Memory B cell (primary cell): ENCODE data around the gene CTF1.
"Not testable (repeated sequence)": the region's sequence is repeated elsewhere in the genome, so short reads cannot be mapped to it uniquely, and the experiment has no call there.

Experiments used
- ATAC-seq: fragments of 150-1000 bp; cut with Tn5 transposase; 2 replicates; pipeline ENCODE4 v1.10.0; 2021; ENCODE audit warnings: low read depth, mild to moderate bottlenecking, moderate library complexity
- DNase-seq, 2 donors: peaks; one replicate each; pipeline ENCODE4 v3.0.0; 2022; ENCODE audit warnings: low spot score in 2 of 2
- H3K27ac Mint-ChIP-seq: one replicate; pipeline ENCODE4 v1.8.0; 2022; ENCODE audit warnings: mild to moderate bottlenecking, moderate library complexity, mixed read lengths
- H3K27me3 Mint-ChIP-seq: one replicate; pipeline ENCODE4 v1.8.0; 2022; ENCODE audit warnings: mixed read lengths
- H3K36me3 Mint-ChIP-seq: one replicate; pipeline ENCODE4 v1.8.0; 2022; ENCODE audit warnings: mild to moderate bottlenecking, mixed read lengths
- H3K4me1 Mint-ChIP-seq: one replicate; pipeline ENCODE4 v1.8.0; 2022; ENCODE audit warnings: mixed read lengths
- H3K4me3 Mint-ChIP-seq: one replicate; pipeline ENCODE4 v1.8.0; 2022; ENCODE audit warnings: mild to moderate bottlenecking, moderate library complexity, mixed read lengths
- H3K9me3 Mint-ChIP-seq: one replicate; pipeline ENCODE4 v1.8.0; 2022; ENCODE audit warnings: mixed read lengths

Gene CTF1

DNA sequence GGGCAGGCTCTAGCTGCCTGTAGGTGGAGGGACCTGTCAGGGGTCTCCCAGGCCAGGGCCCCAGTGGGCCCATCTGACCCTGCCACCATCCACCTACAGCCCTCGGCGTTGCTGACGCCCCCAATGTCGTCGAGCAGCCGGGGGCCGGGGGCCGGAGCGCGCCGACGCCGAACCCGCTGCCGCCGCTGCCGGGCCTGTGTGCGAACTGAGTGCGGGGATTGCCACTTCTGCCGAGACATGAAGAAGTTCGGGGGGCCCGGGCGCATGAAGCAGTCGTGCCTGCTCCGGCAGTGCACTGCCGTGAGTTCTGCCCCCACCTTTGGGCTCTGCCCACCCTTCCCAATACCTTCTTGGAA is 29.2 kb downstream of the CTF1 start:
- H3K9me3 Mint-ChIP-seq, result no peaks in the 10 kb centered on the region
- H3K36me3 Mint-ChIP-seq, result peaks cover 4% of the 10 kb centered on the region
- peaks cover 26% of the 10 kb centered on the region for H3K4me1 Mint-ChIP-seq
- ATAC-seq (no peak), DNase-seq (no peak)
- no peak overlapping the region for H3K4me3 Mint-ChIP-seq
- no peak overlapping the region for H3K27ac Mint-ChIP-seq
- no peaks in the 10 kb centered on the region for H3K27me3 Mint-ChIP-seq

- no peak for ATAC-seq
- peaks cover 8% of the 10 kb centered on the region for H3K36me3 Mint-ChIP-seq
- peak overlapping the region; percentile 29 for H3K27ac Mint-ChIP-seq
- H3K27me3 Mint-ChIP-seq, result no peaks in the 10 kb centered on the region
- H3K4me1 Mint-ChIP-seq, result peaks cover 21% of the 10 kb centered on the region
- H3K4me3 Mint-ChIP-seq, result no peak overlapping the region
- no peaks in the 10 kb centered on the region for H3K9me3 Mint-ChIP-seq
- DNase-seq, result no peak
Observed at GRCh38 chr16:30925995-30926811, 29.8 kb downstream of the CTF1 start.

DNA sequence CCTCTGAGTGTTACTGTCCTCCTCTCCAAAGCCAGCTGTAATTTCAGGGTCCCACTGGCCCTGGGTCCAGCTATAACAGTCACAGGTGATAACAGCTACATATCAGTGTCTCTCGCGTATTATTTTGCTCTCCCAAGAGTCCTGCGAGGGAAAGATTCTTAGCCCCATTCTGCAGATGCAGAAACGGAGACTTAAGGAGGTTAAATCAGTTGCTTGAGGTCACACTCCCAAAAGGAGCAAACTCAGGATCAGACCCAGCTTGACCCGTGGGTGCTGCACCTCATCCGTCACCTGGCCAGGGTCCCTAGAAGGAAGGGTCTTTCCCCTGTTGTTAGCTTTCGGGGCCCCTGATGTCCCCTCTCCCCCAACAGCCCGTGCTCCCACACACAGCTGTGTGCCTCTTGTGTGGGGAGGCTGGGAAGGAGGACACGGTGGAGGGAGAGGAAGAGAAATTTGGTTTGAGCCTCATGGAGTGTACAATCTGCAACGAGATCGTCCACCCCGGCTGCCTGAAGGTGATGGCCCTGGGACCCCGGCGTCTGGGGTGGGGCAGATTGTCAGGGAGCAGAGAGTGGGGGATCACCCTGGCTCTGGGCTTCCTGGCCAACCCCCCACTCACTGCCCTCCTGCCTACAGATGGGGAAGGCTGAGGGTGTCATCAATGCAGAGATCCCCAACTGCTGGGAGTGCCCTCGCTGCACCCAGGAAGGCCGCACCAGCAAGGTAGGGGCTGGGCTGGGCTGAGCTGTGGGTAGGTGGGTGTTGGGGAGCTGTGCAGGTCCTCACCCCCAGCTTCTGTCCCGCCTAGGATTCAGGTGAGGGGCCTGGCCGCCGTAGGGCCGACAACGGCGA is 30.7 kb downstream of the CTF1 start:
- peaks cover 9% of the 10 kb centered on the region for H3K36me3 Mint-ChIP-seq
- peaks cover 21% of the 10 kb centered on the region for H3K4me1 Mint-ChIP-seq
- no peak for DNase-seq
- no peak for ATAC-seq
- peak overlapping the region; percentile 29 for H3K27ac Mint-ChIP-seq
- no peak overlapping the region for H3K4me3 Mint-ChIP-seq
- no peaks in the 10 kb centered on the region for H3K9me3 Mint-ChIP-seq
- no peaks in the 10 kb centered on the region for H3K27me3 Mint-ChIP-seq

DNA sequence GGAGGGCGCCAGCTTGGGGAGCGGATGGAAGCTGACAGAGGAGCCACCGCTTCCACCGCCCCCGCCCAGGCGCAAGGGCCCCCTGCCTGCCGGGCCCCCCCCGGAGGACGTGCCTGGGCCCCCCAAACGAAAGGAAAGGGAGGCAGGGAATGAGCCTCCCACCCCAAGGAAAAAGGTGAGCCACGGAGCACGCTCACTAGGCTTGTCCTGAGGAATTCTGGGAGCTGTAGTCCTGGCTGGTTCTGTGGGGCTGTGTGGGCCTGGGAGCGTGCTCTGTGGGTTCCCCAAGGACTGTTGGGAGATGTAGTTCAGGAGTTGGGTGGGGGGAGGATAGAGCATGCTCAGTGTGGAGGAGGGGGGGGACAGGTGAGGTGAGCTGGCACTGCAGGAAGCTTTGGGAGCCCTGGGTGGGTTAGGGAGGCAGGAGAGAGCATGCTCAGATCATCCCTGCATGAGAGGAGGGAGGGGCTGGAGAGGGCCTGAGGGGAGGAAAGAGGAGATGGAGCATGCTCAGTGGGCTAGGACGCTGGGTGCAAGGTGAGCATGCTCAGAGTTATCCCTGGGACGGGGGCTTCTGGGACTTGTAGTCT is 31.5 kb downstream of the CTF1 start:
- H3K36me3 Mint-ChIP-seq, result peaks cover 14% of the 10 kb centered on the region
- ATAC-seq, result peak; percentile 9
- H3K4me3 Mint-ChIP-seq, result no peak overlapping the region
- H3K27ac Mint-ChIP-seq, result no peak overlapping the region
- peaks cover 21% of the 10 kb centered on the region for H3K4me1 Mint-ChIP-seq
- no peak for DNase-seq
- H3K27me3 Mint-ChIP-seq, result no peaks in the 10 kb centered on the region
- H3K9me3 Mint-ChIP-seq, result no peaks in the 10 kb centered on the region

GRCh38 chr16:30928390-30928789 is 32.0 kb downstream of the CTF1 start:
- H3K4me3 Mint-ChIP-seq, result no peak overlapping the region
- no peak overlapping the region for H3K27ac Mint-ChIP-seq
- H3K27me3 Mint-ChIP-seq, result no peaks in the 10 kb centered on the region
- peaks cover 21% of the 10 kb centered on the region for H3K4me1 Mint-ChIP-seq
- no peak for ATAC-seq
- H3K9me3 Mint-ChIP-seq, result no peaks in the 10 kb centered on the region
- DNase-seq, result no peak
- H3K36me3 Mint-ChIP-seq, result peaks cover 14% of the 10 kb centered on the region

DNA sequence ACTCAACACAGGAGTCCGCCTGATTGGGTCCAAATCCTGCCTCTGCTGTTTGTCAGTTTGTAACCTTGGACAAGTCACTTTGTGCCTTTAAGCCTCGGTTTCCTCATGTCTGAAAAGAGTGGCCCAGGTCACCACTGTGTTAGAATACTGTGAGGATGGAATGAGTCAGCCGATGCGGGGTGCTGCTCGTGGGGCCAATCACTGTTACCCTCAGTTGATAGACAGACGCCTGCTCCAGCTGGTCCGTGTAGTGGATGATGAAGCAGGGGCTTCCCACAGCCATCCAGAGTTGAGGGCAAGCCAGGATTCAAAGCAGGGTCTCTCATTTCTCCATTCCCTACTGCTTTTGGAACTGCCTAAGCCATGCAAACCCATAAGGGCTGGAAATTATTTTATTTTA is 32.8 kb downstream of the CTF1 start:
- no peak overlapping the region for H3K27ac Mint-ChIP-seq
- no peaks in the 10 kb centered on the region for H3K9me3 Mint-ChIP-seq
- no peak overlapping the region for H3K4me3 Mint-ChIP-seq
- H3K4me1 Mint-ChIP-seq, result peaks cover 21% of the 10 kb centered on the region
- H3K27me3 Mint-ChIP-seq, result no peaks in the 10 kb centered on the region
- H3K36me3 Mint-ChIP-seq, result peaks cover 14% of the 10 kb centered on the region
- ATAC-seq (no peak), DNase-seq (no peak)

- ATAC-seq (no peak), DNase-seq (no peak)
- H3K36me3 Mint-ChIP-seq, result peaks cover 14% of the 10 kb centered on the region
- H3K4me1 Mint-ChIP-seq, result peaks cover 17% of the 10 kb centered on the region
- H3K9me3 Mint-ChIP-seq, result no peaks in the 10 kb centered on the region
- no peaks in the 10 kb centered on the region for H3K27me3 Mint-ChIP-seq
- H3K27ac Mint-ChIP-seq, result no peak overlapping the region
- no peak overlapping the region for H3K4me3 Mint-ChIP-seq
Observed at GRCh38 chr16:30930160-30930571, 33.8 kb downstream of the CTF1 start.

DNA sequence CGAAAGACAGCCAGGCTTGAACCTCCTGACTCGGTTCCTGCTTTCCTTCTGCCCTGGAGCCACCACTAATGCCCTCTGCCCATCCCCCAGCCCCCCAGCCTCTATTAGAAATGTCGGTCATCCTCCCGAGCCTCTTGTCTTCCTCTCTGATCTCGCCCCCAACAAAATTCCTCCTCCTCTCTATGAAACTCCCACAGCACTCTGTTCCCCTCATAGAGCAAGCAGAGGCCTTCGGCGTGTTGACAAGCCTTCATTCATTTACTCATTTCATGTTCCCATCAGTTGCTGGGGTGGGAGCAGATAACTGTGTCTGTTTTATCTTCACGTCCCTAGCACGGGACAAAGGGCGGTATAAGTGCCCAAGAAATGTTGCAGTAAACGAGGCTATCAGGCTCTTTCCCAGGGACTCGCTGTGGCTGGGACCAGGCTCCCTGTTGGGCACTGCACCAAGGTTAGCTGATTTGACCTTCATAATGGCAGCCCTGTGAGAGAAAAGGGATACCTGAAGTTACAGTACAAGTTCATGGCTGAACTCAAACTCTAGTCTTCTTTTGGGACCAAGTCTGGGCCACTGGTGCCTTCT is 34.7 kb downstream of the CTF1 start:
- H3K27ac Mint-ChIP-seq, result peak overlapping the region; percentile 17
- H3K27me3 Mint-ChIP-seq, result no peaks in the 10 kb centered on the region
- peaks cover 17% of the 10 kb centered on the region for H3K4me1 Mint-ChIP-seq
- DNase-seq (no peak), ATAC-seq (no peak)
- peaks cover 14% of the 10 kb centered on the region for H3K36me3 Mint-ChIP-seq
- no peak overlapping the region for H3K4me3 Mint-ChIP-seq
- no peaks in the 10 kb centered on the region for H3K9me3 Mint-ChIP-seq

DNA sequence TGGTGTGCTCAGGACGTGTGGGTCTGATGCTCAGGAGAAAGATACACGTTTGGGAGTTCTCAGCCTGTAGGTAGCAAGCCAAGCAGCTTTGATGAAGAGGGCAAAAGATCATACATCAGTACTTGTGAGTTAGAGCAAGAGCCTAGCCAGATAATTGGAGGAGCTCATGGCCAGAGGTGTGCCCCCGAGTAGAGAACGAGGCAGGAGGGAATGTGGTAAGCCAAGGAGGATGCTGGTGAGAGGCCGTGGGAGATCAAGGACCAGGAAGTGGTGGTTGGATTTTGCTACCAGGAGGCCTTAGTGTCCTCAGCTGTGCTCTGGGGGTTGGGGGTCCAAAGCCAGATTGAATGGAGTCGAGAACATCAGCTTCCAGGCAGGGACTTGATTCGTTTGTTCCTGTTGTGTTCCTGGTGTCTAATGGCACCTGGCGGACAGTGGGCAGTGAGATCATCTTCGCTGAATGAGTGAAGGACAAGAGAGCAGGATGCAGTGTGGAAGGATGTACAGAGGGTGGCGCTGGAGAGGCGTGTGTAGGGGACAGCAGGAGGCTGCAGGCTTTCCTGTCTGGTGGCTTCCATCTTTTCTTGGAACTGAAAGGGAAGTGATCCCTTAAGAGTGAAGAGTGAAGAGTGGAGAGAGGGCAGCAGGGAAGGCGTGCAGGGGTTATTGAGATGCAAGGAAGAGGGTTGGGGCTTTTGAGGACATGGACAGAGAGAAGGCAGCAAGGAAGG is 38.6 kb downstream of the CTF1 start:
- Mint-ChIP-seq H3K9me3 (no peaks in the 10 kb centered on the region), H3K27ac (no peak overlapping the region), H3K27me3 (no peaks in the 10 kb centered on the region), H3K4me1 (peaks cover 15% of the 10 kb centered on the region), H3K36me3 (peaks cover 9% of the 10 kb centered on the region), H3K4me3 (no peak overlapping the region)
- ATAC-seq (peak; percentile 37), DNase-seq (no peak)

DNA sequence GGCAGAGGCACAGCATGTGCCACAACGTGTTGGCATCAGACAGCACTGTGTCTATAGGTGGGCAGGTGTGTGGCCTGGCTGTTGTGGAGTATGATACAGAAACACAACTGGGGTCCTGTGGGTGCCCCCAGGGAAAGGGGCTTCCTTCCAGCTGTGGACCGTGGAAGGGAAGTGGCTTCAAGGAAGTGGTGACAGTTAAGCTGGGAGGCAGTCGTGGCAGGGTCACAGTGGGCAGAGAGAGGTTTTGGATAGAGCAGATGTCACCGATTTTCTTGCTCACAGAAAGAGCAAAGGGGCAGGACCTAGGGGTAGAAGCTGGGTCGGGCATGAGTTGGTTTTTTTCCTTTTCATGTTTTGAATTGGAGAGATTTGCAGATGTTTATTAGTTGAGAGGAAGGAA is 41.3 kb downstream of the CTF1 start:
- H3K27me3 Mint-ChIP-seq, result no peaks in the 10 kb centered on the region
- ATAC-seq (no peak), DNase-seq (no peak)
- peaks cover 24% of the 10 kb centered on the region for H3K4me1 Mint-ChIP-seq
- no peaks in the 10 kb centered on the region for H3K36me3 Mint-ChIP-seq
- no peak overlapping the region for H3K4me3 Mint-ChIP-seq
- no peaks in the 10 kb centered on the region for H3K9me3 Mint-ChIP-seq
- H3K27ac Mint-ChIP-seq, result no peak overlapping the region

DNA sequence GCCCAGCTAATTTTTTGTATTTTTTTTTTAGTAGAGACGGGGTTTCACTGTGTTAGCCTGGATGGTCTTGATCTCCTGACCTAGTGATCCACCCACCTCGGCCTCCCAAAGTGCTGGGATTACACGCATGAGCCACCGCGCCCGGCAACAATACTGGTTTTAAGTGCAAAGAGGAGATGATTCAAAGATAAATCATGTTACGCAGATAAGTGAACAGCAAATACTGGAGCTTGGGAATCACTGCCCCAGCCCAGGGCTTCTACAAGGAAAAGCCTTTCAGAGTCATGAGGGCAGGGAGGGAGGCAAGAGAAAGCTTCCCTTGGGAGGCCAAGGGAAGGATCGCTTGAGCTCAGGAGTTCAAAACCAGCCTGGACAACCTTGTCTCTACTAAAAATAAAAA is 43.2 kb downstream of the CTF1 start:
- not testable (repeated sequence) for ATAC-seq, H3K4me3 Mint-ChIP-seq, DNase-seq, H3K27me3 Mint-ChIP-seq, H3K27ac Mint-ChIP-seq, H3K9me3 Mint-ChIP-seq, H3K36me3 Mint-ChIP-seq
- H3K4me1 Mint-ChIP-seq, result peaks cover 23% of the 10 kb centered on the region

GRCh38 chr16:30941600-30942425 is 45.4 kb downstream of the CTF1 start:
- H3K4me1 Mint-ChIP-seq, result peaks cover 16% of the 10 kb centered on the region
- H3K27me3 Mint-ChIP-seq, result no peaks in the 10 kb centered on the region
- H3K9me3 Mint-ChIP-seq, result no peaks in the 10 kb centered on the region
- ATAC-seq (peak; percentile 97), DNase-seq (peak; percentile 59 to 69)
- peaks cover 9% of the 10 kb centered on the region for H3K36me3 Mint-ChIP-seq
- H3K4me3 Mint-ChIP-seq, result peak overlapping the region; percentile 68
- no peak overlapping the region for H3K27ac Mint-ChIP-seq

DNA sequence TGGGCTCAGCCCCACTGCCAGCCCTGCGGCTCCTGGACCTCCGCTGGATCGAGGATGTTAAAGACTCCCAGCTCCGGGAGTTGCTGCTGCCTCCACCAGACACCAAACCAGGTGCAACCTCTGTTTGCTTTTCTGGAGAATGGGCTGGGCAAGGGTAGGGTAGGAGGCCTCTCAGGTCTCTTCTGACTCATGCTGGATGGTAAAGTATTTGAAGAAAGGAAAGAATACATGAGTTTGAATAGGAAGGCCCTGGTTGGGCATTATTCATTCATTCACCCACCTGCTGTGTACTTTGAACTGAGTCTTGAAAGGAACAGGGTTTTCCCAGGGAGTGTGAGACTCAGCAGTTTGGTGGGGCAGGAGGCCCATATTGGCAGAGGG is 46.0 kb downstream of the CTF1 start:
- no peak for ATAC-seq
- H3K27me3 Mint-ChIP-seq, result no peaks in the 10 kb centered on the region
- no peaks in the 10 kb centered on the region for H3K9me3 Mint-ChIP-seq
- DNase-seq, result no peak
- peaks cover 16% of the 10 kb centered on the region for H3K4me1 Mint-ChIP-seq
- peaks cover 9% of the 10 kb centered on the region for H3K36me3 Mint-ChIP-seq
- no peak overlapping the region for H3K27ac Mint-ChIP-seq
- peak overlapping the region; percentile 17 for H3K4me3 Mint-ChIP-seq
